Endothelial cell of umbilical vein (primary cell): ENCODE results near the gene CD40.

Experiments
- EZH2 ChIP-seq: IDR thresholded peaks from 2 replicates; pipeline ENCODE4 v1.6.1; 2012; ENCODE audit warnings: borderline replicate concordance, low read depth, mild to moderate bottlenecking, moderate library complexity, low read length, inconsistent platforms; ENCODE audit not compliant: severe bottlenecking
- JUN ChIP-seq: IDR thresholded peaks from 2 replicates; pipeline ENCODE4 v1.6.1; 2011; ENCODE audit warnings: borderline replicate concordance, low read depth; ENCODE audit not compliant: insufficient read length, insufficient read depth
- POLR2A ChIP-seq: IDR thresholded peaks from 2 replicates; pipeline ENCODE4 v1.6.1; 2012; ENCODE audit warnings: low read depth, mild to moderate bottlenecking, control low read depth, low read length
- POLR2AphosphoS5 ChIP-seq: IDR thresholded peaks from 2 replicates; pipeline ENCODE4 v1.6.1; 2012; ENCODE audit warnings: low read depth, mild to moderate bottlenecking, control low read depth, low read length, moderate library complexity; ENCODE audit not compliant: insufficient read depth
- TF ChIP-seq, protein P1 (sequence below), 2 donors: IDR thresholded peaks; 1 replicate in 1 of 2; 2 replicates in 1 of 2; pipeline ENCODE4 v1.5.1; 2011; ENCODE audit warnings: low read length in 2 of 2, mild to moderate bottlenecking in 2 of 2, moderate library complexity in 2 of 2, control low read depth in 1 of 2, inconsistent platforms in 1 of 2, low read depth in 1 of 2; ENCODE audit not compliant: insufficient read depth in 1 of 2; ENCODE audit errors: extremely low read depth in 1 of 2
- TF ChIP-seq, protein P2 (sequence below): IDR thresholded peaks from 2 replicates; pipeline ENCODE4 v1.6.1; 2011; ENCODE audit not compliant: insufficient read depth, insufficient read length

DNA sequence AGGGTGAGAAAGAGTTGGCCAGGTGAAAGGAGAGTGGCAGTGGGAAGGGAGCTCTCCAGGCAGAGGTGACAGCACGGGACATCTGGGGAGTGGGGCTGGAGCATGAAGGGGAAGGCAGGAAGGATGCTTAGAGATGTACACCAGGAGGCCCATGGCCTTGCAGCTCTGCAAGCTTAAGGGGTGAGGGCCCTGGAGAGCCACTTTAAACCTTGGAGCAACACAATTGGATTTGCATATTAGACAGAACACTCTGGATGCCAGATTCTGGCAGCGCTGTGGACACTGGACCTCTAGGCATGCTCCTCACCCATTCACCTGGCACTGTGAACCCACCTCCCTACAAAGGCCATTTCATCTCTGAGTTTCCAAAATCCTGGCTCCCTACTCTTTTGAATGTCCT lies 3.7 kb upstream of the CD40 start:
- TF ChIP-seq, protein P1, sequence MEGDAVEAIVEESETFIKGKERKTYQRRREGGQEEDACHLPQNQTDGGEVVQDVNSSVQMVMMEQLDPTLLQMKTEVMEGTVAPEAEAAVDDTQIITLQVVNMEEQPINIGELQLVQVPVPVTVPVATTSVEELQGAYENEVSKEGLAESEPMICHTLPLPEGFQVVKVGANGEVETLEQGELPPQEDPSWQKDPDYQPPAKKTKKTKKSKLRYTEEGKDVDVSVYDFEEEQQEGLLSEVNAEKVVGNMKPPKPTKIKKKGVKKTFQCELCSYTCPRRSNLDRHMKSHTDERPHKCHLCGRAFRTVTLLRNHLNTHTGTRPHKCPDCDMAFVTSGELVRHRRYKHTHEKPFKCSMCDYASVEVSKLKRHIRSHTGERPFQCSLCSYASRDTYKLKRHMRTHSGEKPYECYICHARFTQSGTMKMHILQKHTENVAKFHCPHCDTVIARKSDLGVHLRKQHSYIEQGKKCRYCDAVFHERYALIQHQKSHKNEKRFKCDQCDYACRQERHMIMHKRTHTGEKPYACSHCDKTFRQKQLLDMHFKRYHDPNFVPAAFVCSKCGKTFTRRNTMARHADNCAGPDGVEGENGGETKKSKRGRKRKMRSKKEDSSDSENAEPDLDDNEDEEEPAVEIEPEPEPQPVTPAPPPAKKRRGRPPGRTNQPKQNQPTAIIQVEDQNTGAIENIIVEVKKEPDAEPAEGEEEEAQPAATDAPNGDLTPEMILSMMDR (IDR thresholded peaks at IDR 0.05; ENCODE audit: extremely low read depth in 1 of 2, insufficient read depth in 1 of 2, low read depth in 1 of 2, low read length in 2 of 2), result no peak
- no peak for TF ChIP-seq POLR2A
- TF ChIP-seq, protein P2, sequence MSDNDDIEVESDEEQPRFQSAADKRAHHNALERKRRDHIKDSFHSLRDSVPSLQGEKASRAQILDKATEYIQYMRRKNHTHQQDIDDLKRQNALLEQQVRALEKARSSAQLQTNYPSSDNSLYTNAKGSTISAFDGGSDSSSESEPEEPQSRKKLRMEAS, result no peak
- no peak for TF ChIP-seq POLR2AphosphoS5
- no peak for TF ChIP-seq EZH2
- TF ChIP-seq JUN, result no peak
